K562 (cell line): Measurements from ENCODE around the gene CAMK1D. TPM values are rescaled to one million over a fixed set of nuclear protein-coding genes. Genes with fewer than 3 reads are reported as not detected.

Experiments used
- ATAC-seq: fragments of 200-7000 bp; cut with Tn5 transposase; 3 replicates; pipeline ENCODE4 v1.9.1; 2020; ENCODE audit warnings: moderate library complexity
- BruUV-seq: library from RNA; stranded (reverse); fragments of 400-500 nt; replicated peaks from 2 replicates; lab custom pipeline; 2021; lab: Mats Ljungman, UMichigan
- CTCF ChIA-PET: fragments of 300-600 bp; formaldehyde crosslinking; extraction: SDS; loops from one replicate; lab custom pipeline; 2021; ENCODE audit warnings: low intra/inter-chr PET ratio; lab: Yijun Ruan, JAX
- POLR2A ChIA-PET: fragments of 300-600, 350-650 bp; sonication (Branson Sonifier 250); formaldehyde crosslinking; extraction: SDS; loops from one replicate; lab custom pipeline; 2021; ENCODE audit warnings: antibody characterized with exemption, inconsistent platforms; lab: Yijun Ruan, JAX
- DNase-seq, 4 experiments: peaks; one replicate each; pipeline versions ENCODE4 v3.0.0 to v3.0.0-alpha.2; 2011 to 2018; ENCODE audit warnings: low spot score in 3 of 4, mixed read lengths in 3 of 4; ENCODE audit errors: extremely low read depth in 1 of 4
- FAIRE-seq: peaks from 2 replicates; lab custom pipeline; 2011; peaks lifted over from hg19 to GRCh38; lab: Jason Lieb, UNC
- H2AFZ ChIP-seq: 2 replicates; pipeline ENCODE4 v1.6.0; 2011; ENCODE audit warnings: low read depth, low read length, control low read depth, inconsistent platforms
- H3K27ac ChIP-seq: fragments of 200-600 bp; 3 replicates; pipeline ENCODE4 v1.8.0; 2011; ENCODE audit warnings: low read depth, mild to moderate bottlenecking, control low read depth, inconsistent platforms, low read length, moderate library complexity, mixed read lengths; ENCODE audit errors: extremely low read depth
- H3K27me3 ChIP-seq, 2 experiments: fragments of 300-600 bp in 1 of 2; 2 replicates in 1 of 2; 3 replicates in 1 of 2; pipeline versions ENCODE4 v1.6.0 to v1.8.0; 2011; ENCODE audit warnings: inconsistent platforms in 2 of 2, low read length in 2 of 2, mild to moderate bottlenecking in 1 of 2, mixed read lengths in 1 of 2, moderate library complexity in 1 of 2; ENCODE audit not compliant: control insufficient read depth in 2 of 2, insufficient read depth in 2 of 2
- H3K36me3 ChIP-seq: fragments of 300-600 bp; 3 replicates; pipeline ENCODE4 v1.8.0; 2011; ENCODE audit warnings: mild to moderate bottlenecking, low read length, inconsistent platforms; ENCODE audit not compliant: control insufficient read depth, insufficient read depth
- H3K4me1 ChIP-seq, 2 experiments: fragments of 200-600 bp in 1 of 2; replicated peaks in 1 of 2; 2 replicates in 1 of 2; 3 replicates in 1 of 2; pipeline versions ENCODE4 v1.5.1 to v1.8.0; 2011; ENCODE audit warnings: inconsistent platforms in 2 of 2, low read length in 2 of 2, mild to moderate bottlenecking in 1 of 2, mixed read lengths in 1 of 2, moderate library complexity in 1 of 2; ENCODE audit not compliant: control insufficient read depth in 2 of 2, insufficient read depth in 2 of 2
- H3K4me2 ChIP-seq: 2 replicates; pipeline ENCODE4 v1.6.1; 2011; ENCODE audit warnings: low read length, control low read depth, inconsistent platforms, mixed read lengths; ENCODE audit not compliant: insufficient read depth
- H3K4me3 ChIP-seq: fragments of 200-600 bp; sonication (generic), shearing (Covaris generic); 2 replicates; pipeline ENCODE4 v1.5.1; 2016; ENCODE audit warnings: control low read depth, inconsistent platforms
- H3K79me2 ChIP-seq: fragments of 200-600 bp; 3 replicates; pipeline ENCODE4 v1.8.0; 2011; ENCODE audit warnings: low read length, inconsistent platforms; ENCODE audit not compliant: control insufficient read depth, insufficient read depth
- H3K9ac ChIP-seq, 2 experiments: 2 replicates each; pipeline versions ENCODE4 v1.6.0 to v1.6.1; 2011; ENCODE audit warnings: low read depth in 2 of 2, low read length in 2 of 2, control low read depth in 1 of 2, inconsistent platforms in 1 of 2, mild to moderate bottlenecking in 1 of 2, mixed read lengths in 1 of 2; ENCODE audit not compliant: insufficient read depth in 1 of 2
- H3K9me1 ChIP-seq: one replicate; pipeline ENCODE4 v1.6.0; 2011; ENCODE audit warnings: inconsistent platforms, mild to moderate bottlenecking, low read length, moderate library complexity; ENCODE audit not compliant: control insufficient read depth, insufficient read depth
- H3K9me3 ChIP-seq: replicated peaks from 2 replicates; pipeline ENCODE4 v1.5.1; 2011; ENCODE audit warnings: low read depth, low read length, inconsistent platforms; ENCODE audit not compliant: control insufficient read depth, insufficient read depth
- H4K20me1 ChIP-seq: replicated peaks from 2 replicates; pipeline ENCODE4 v1.6.1; 2011; ENCODE audit warnings: low read length, inconsistent platforms, mixed read lengths; ENCODE audit not compliant: control insufficient read depth, insufficient read depth
- CEBPG ChIP-seq, 3 experiments: fragments of 200-800 bp in 1 of 3; sonication (Bioruptor generic) in 1 of 3; sonication (generic) in 1 of 3; formaldehyde crosslinking in 1 of 3; IDR thresholded peaks in 2 of 3; conservative IDR thresholded peaks in 1 of 3; 2 replicates each; pipeline versions ENCODE4 v1.6.1 to v1.8.0; 2016 to 2022; ENCODE audit warnings: missing compliant biosample characterization in 2 of 3, missing genetic modification characterization in 2 of 3, mild to moderate bottlenecking in 1 of 3, missing genetic modification reagents in 1 of 3
- SMC3 ChIP-seq: conservative IDR thresholded peaks from 2 replicates; pipeline ENCODE4 v1.6.1; 2011; ENCODE audit warnings: low read depth, low read length, improper control_type of control experiment; ENCODE audit not compliant: insufficient read depth
- SRSF3 ChIP-seq: fragments of 200-400 bp; formaldehyde crosslinking; IDR thresholded peaks from 2 replicates; pipeline ENCODE4 v1.6.1; 2016; ENCODE audit warnings: mild to moderate bottlenecking, low read length, moderate library complexity; ENCODE audit not compliant: insufficient read depth
- ZNF146 ChIP-seq: IDR thresholded peaks from one replicate; pipeline ENCODE4 v1.6.1; 2018; ENCODE audit warnings: missing compliant biosample characterization; ENCODE audit not compliant: unreplicated experiment
- ZNF717 ChIP-seq: fragments of 250-450 bp; sonication (Bioruptor Pico); IDR thresholded peaks from 2 replicates; pipeline ENCODE4 v1.5.0; 2021
- WGBS: fragments of 100-300 bp; shearing (Covaris generic); methylation state at CpG from one replicate; pipeline ENCODE4 v1.1.6; 2016; ENCODE audit warnings: low coverage, mixed read lengths; ENCODE audit not compliant: insufficient coverage; ENCODE audit errors: missing lambda C conversion rate; 5-methylcytosine and 5-hydroxymethylcytosine counted together
- in situ Hi-C: fragments of 300-500 bp; cut with MboI; formaldehyde crosslinking; loops from 4 replicates; pipeline ENCODE4 v1.15.0; 2018; ENCODE audit warnings: inconsistent platforms, mixed read lengths
- intact Hi-C: fragments of 100-400 bp; cut with micrococcal nuclease; formaldehyde crosslinking; loops from 2 replicates; pipeline ENCODE4 v1.14.2; 2022
- polyA plus RNA-seq, 8 experiments: library from polyadenylated mRNA; depleted of rRNA in 4 of 8; stranded (reverse) in 5 of 8; unstranded in 3 of 8; fragments of >200 nt; fragmentation: Nextera tagmentation in 2 of 8; fragmentation: Illumina TruSeq in 1 of 8; extraction: Ambion mirVana in 2 of 8; extraction: Trizol in 1 of 8; gene quantifications; 2 replicates each; pipeline versions ENCODE4 v1.2.1 to v1.2.3, GENCODE V29; 2011 to 2014; ENCODE audit warnings: inconsistent platforms in 1 of 8, missing spikeins in 1 of 8
- total RNA-seq, 7 experiments: library from RNA; depleted of rRNA in 6 of 7; stranded (reverse); fragments of >200 nt in 6 of 7; fragmentation: Illumina TruSeq in 2 of 7; extraction: Trizol in 2 of 7; gene quantifications; 2 replicates each; pipeline versions ENCODE4 v1.2.1 to v1.2.3, GENCODE V29; 2011 to 2021; ENCODE audit warnings: low replicate concordance in 1 of 7
- TF ChIP-seq, protein P1 (sequence below), 2 experiments: fragments of 450-650 bp in 1 of 2; sonication (generic) in 1 of 2; formaldehyde crosslinking; conservative IDR thresholded peaks; 2 replicates each; pipeline versions ENCODE4 v1.4.0 to v1.8.1; 2020 to 2022; ENCODE audit warnings: mild to moderate bottlenecking in 1 of 2, missing genetic modification reagents in 1 of 2

Gene CAMK1D
- total and polyA plus RNA-seq, 9 of the 15 experiments (the other 6 are each of a cell fraction or from before 2014, with no cell fraction given): 0.12 to 0.24 (median 0.20) TPM; not detected in 5

DNA sequence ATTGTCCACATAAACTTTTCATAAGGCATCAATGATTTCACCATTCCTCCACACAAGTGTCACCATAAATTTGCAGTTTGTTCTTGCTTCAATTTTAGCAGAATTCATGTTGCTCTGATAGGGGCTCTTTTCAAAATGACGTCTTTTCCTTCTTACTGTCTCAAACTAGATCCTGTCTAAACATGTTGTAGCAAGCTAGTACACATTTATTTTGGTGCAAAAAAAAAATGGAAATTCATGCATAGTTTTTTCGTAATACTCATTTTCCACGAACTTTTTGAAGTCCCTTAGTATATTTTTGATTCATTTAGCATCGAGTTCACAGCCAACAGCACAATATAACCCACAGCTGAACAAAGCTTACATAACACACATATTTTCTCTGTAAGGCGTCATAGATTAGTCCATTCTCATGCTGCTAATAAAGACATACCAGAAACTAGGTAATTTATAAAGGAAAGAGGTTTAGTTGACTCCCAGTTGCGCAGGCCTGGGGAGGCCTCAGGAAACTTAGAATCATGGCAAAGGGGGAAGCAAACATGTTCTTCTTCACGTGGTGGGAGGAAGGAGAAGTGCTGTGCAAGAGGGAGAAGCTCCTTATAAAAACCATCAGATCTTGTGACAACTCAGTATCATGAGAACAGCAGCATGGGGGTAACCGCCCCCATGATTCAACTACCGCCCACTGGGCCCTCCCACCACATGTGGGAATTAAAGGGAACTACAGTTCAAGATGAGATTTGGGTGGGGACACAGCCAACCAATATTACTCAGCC is 350.6 kb downstream of the CAMK1D start:
- ChIA-PET CTCF (no interaction called here), POLR2A (no interaction called here)
- H3K9me1 ChIP-seq: peaks cover 2% of the 10 kb centered on the region
- H3K4me2 ChIP-seq: no peak overlapping the region
- H3K27me3 ChIP-seq: peaks cover 22 to 30% of the 10 kb centered on the region in 2 experiments; a peak in 4 of 5 replicates
- intact Hi-C loops (no loop called here), in situ Hi-C loops (loop anchor here (25.0 kb wide), 1 partner anchor 913 kb away; no protein-coding TSS in a partner anchor)
- DNase-seq (no peak), ATAC-seq (no peak), FAIRE-seq (no peak)
- H3K4me3 ChIP-seq: no peak overlapping the region
- no peaks in the 10 kb centered on the region; the same call in 1 of the 2 replicates for H4K20me1 ChIP-seq
- TF ChIP-seq SMC3 (no peak), CEBPG (CRISPR knock-in tag; IDR thresholded peaks at IDR 0.05) (no peak), CEBPG (tag; conservative IDR thresholded peaks at IDR 0.05 in 1 of 2, IDR thresholded peaks at IDR 0.05 in 1 of 2) (no peak), ZNF717 (CRISPR knock-in tag) (no peak), ZNF146 (CRISPR knock-in tag) (no peak), SRSF3 (no peak)
- TF ChIP-seq, protein P1, sequence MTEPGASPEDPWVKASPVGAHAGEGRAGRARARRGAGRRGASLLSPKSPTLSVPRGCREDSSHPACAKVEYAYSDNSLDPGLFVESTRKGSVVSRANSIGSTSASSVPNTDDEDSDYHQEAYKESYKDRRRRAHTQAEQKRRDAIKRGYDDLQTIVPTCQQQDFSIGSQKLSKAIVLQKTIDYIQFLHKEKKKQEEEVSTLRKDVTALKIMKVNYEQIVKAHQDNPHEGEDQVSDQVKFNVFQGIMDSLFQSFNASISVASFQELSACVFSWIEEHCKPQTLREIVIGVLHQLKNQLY (CRISPR knock-in tag; conservative IDR thresholded peaks at IDR 0.05): no peak
- H3K27ac ChIP-seq: no peak overlapping the region
- H3K79me2 ChIP-seq: no peaks in the 10 kb centered on the region
- WGBS: 0% methylated on average over 9 of the region's 9 CpGs
- H2AFZ ChIP-seq: no peak overlapping the region
- H3K36me3 ChIP-seq: no peaks in the 10 kb centered on the region
- H3K4me1 ChIP-seq: no peaks in the 10 kb centered on the region
- H3K9me3 ChIP-seq: no peaks in the 10 kb centered on the region
- no peak overlapping the region for H3K9ac ChIP-seq
- no TSS peak for BruUV-seq
